AG04450 (cell line): Measurements from ENCODE around the gene EGLN1. TPM values are rescaled to one million over a fixed set of nuclear protein-coding genes. Genes with fewer than 3 reads are reported as not detected.

Experiments used
- CTCF ChIA-PET: fragments of 300-600, 350-600 bp; formaldehyde crosslinking; extraction: SDS; loops from one replicate; lab custom pipeline; 2022; ENCODE audit warnings: antibody characterized with exemption, inconsistent platforms; lab: Charles Lee
- POLR2A ChIA-PET: fragments of 350-600 bp; formaldehyde crosslinking; extraction: SDS; loops from one replicate; lab custom pipeline; 2021; ENCODE audit warnings: antibody characterized with exemption, inconsistent platforms; lab: Yijun Ruan, JAX
- DNase-seq: peaks from one replicate; pipeline ENCODE4 v3.0.0-alpha.2; 2011; ENCODE audit warnings: low read depth, low spot score
- H3K27ac ChIP-seq: one replicate; pipeline ENCODE4 v1.5.1; 2012; ENCODE audit warnings: low read depth, low read length, control low read depth
- H3K27me3 ChIP-seq: one replicate; pipeline ENCODE4 v1.6.0; 2012; ENCODE audit warnings: low read length; ENCODE audit not compliant: control insufficient read depth, insufficient read depth
- H3K4me3 ChIP-seq: 2 replicates; pipeline ENCODE4 v1.5.1; 2011; ENCODE audit warnings: mild to moderate bottlenecking, low read depth, low read length, control low read depth
- H3K9me3 ChIP-seq: 2 replicates; pipeline ENCODE4 v1.5.1; 2012; ENCODE audit warnings: low read length; ENCODE audit not compliant: control insufficient read depth, insufficient read depth
- CTCF ChIP-seq: IDR thresholded peaks from 2 replicates; pipeline ENCODE4 v1.5.1; 2011; ENCODE audit warnings: low read depth, low read length, control low read depth, inconsistent platforms
- polyA plus RNA-seq: library from polyadenylated mRNA; depleted of rRNA; stranded (reverse); fragments of >200 nt; gene quantifications from 2 replicates; pipeline ENCODE4 v1.2.3, GENCODE V29; 2011

EGLN1 gene
- polyA plus RNA-seq, 1 experiment = 48.2 TPM

- POLR2A ChIA-PET = interaction anchor here (1.2 kb wide), 1 partner anchor 83 kb away, joined by 6 read pairs; the partner anchor contains the start of genes EXOC8 and SPRTN
- H3K27ac ChIP-seq = peak overlapping the region; percentile 62
- CTCF ChIA-PET = interaction anchor here (0.5 to 2.4 kb wide), 2 partner anchors 64 to 174 kb away, joined by 5 to 8 read pairs; no protein-coding TSS in a partner anchor
- no peaks in the 10 kb centered on the region for H3K27me3 ChIP-seq
- no peak for TF ChIP-seq CTCF
- DNase-seq = no peak
- no peaks in the 10 kb centered on the region for H3K9me3 ChIP-seq
- H3K4me3 ChIP-seq = peak overlapping the region; percentile 83
These were observed 1.0 kb downstream of the EGLN1 start for GRCh38 chr1:231420959-231421545.

- no peaks in the 10 kb centered on the region for H3K9me3 ChIP-seq
- ChIA-PET CTCF (interaction anchor here (0.5 to 2.4 kb wide), 5 partner anchors 63 to 175 kb away, joined by 3 to 8 read pairs (median 4); no protein-coding TSS in a partner anchor), POLR2A (interaction anchor here (0.6 to 1.2 kb wide), 2 partner anchors 33 to 83 kb away, joined by 4 to 6 read pairs; partner anchors contain the start of genes EXOC8 and SPRTN)
- H3K27ac ChIP-seq = peak overlapping the region; percentile 62
- peak overlapping the region; percentile 83 for H3K4me3 ChIP-seq
- TF ChIP-seq CTCF = no peak
- no peaks in the 10 kb centered on the region for H3K27me3 ChIP-seq
- DNase-seq = no peak
These were observed 1.7 kb downstream of the EGLN1 start for GRCh38 chr1:231420299-231420958.

GRCh38 chr1:231419738-231420298, 2.3 kb downstream of the EGLN1 start:
- CTCF ChIA-PET = interaction anchor here (0.8 to 2.4 kb wide), 4 partner anchors 62 to 170 kb away, joined by 3 to 8 read pairs (median 4); no protein-coding TSS in a partner anchor
- POLR2A ChIA-PET = interaction anchor here (0.6 to 1.2 kb wide), 2 partner anchors 32 to 82 kb away, joined by 4 to 6 read pairs; partner anchors contain the start of genes EXOC8 and SPRTN

GRCh38 chr1:231419147-231419546, 2.9 kb downstream of the EGLN1 start:
- ChIA-PET POLR2A (no interaction called here), CTCF (interaction anchor here (1.1 to 2.4 kb wide), 3 partner anchors 62 to 171 kb away, joined by 3 to 8 read pairs (median 3); no protein-coding TSS in a partner anchor)
- Histone ChIP-seq H3K27me3 (no peaks in the 10 kb centered on the region), H3K9me3 (no peaks in the 10 kb centered on the region), H3K27ac (no peak overlapping the region), H3K4me3 (peak overlapping the region; percentile 83)
- DNase-seq = no peak
- TF ChIP-seq CTCF = no peak

More at GRCh38 chr1:231419738-231420298, 2.3 kb downstream of the EGLN1 start:
- no peak for TF ChIP-seq CTCF
- no peak for DNase-seq
- H3K27ac ChIP-seq = no peak overlapping the region
- peak overlapping the region; percentile 83 for H3K4me3 ChIP-seq
- H3K27me3 ChIP-seq = no peaks in the 10 kb centered on the region
- no peaks in the 10 kb centered on the region for H3K9me3 ChIP-seq
